ENCODE results near the gene SLC25A30.
"Not testable (repeated sequence)": the region's sequence is repeated elsewhere in the genome, so short reads cannot be mapped to it uniquely, and the experiment has no call there.

Gene SLC25A30

GRCh38 chr13:45391926-45392325 lies 26.2 kb downstream of the SLC25A30 start:
- no peak for DNase-seq (ENCODE audit: low read depth in 1 of 2, low spot score in 1 of 2)
- Histone ChIP-seq H3K27ac (replicated peaks) (no peak overlapping the region), H3K4me3 (replicated peaks; ENCODE audit: insufficient read depth, low read length) (no peak overlapping the region), H3K27me3 (ENCODE audit: insufficient read depth, poor library complexity, severe bottlenecking) (no peaks in the 10 kb centered on the region)
- TF ChIP-seq GABPA (IDR thresholded peaks at IDR 0.05; ENCODE audit: low read depth), result no peak

GRCh38 chr13:45391128-45391527 lies 27.0 kb downstream of the SLC25A30 start:
- not testable (repeated sequence) for DNase-seq (ENCODE audit: low read depth in 1 of 2, low spot score in 1 of 2); H3K27me3 ChIP-seq (ENCODE audit: insufficient read depth, poor library complexity, severe bottlenecking); H3K4me3 ChIP-seq (replicated peaks; ENCODE audit: insufficient read depth, low read length); H3K27ac ChIP-seq (replicated peaks)

GRCh38 chr13:45390348-45390747 lies 27.8 kb downstream of the SLC25A30 start:
- H3K27me3 ChIP-seq (ENCODE audit: insufficient read depth, poor library complexity, severe bottlenecking); H3K27ac ChIP-seq (replicated peaks); DNase-seq (ENCODE audit: low read depth in 1 of 2, low spot score in 1 of 2); H3K4me3 ChIP-seq (replicated peaks; ENCODE audit: insufficient read depth, low read length): not testable (repeated sequence)

GRCh38 chr13:45388664-45389063 lies 29.5 kb downstream of the SLC25A30 start:
- no peak overlapping the region for H3K27ac ChIP-seq (replicated peaks)
- no peak overlapping the region for H3K4me3 ChIP-seq (replicated peaks; ENCODE audit: insufficient read depth, low read length)
- DNase-seq (ENCODE audit: low read depth in 1 of 2, low spot score in 1 of 2), result no peak
- TF ChIP-seq REST (IDR thresholded peaks at IDR 0.05; ENCODE audit: insufficient replicate concordance, low read depth) (no peak), GABPA (IDR thresholded peaks at IDR 0.05; ENCODE audit: low read depth) (no peak), SPI1 (IDR thresholded peaks at IDR 0.05; ENCODE audit: borderline replicate concordance, low read depth) (no peak), POLR2AphosphoS5 (IDR thresholded peaks at IDR 0.05; ENCODE audit: low read depth) (no peak), CTCF (IDR thresholded peaks at IDR 0.05; ENCODE audit: insufficient read depth, low read length) (no peak)
- H3K27me3 ChIP-seq (ENCODE audit: insufficient read depth, poor library complexity, severe bottlenecking), result no peaks in the 10 kb centered on the region

- not testable (repeated sequence) for H3K4me3 ChIP-seq (replicated peaks; ENCODE audit: insufficient read depth, low read length); H3K27ac ChIP-seq (replicated peaks); H3K27me3 ChIP-seq (ENCODE audit: insufficient read depth, poor library complexity, severe bottlenecking)
- peak in 1 of 2 experiments; percentile 64 for DNase-seq (ENCODE audit: low read depth in 1 of 2, low spot score in 1 of 2)
- TF ChIP-seq SPI1 (IDR thresholded peaks at IDR 0.05; ENCODE audit: borderline replicate concordance, low read depth), result peak; percentile 45; the same call in 1 of the 2 replicates
These were observed 31.1 kb downstream of the SLC25A30 start for GRCh38 chr13:45386892-45387575.

GRCh38 chr13:45385907-45386553 lies 32.1 kb downstream of the SLC25A30 start:
- H3K27ac ChIP-seq (replicated peaks), result no peak overlapping the region
- TF ChIP-seq CTCF (IDR thresholded peaks at IDR 0.05; ENCODE audit: insufficient read depth, low read length) (no peak), REST (IDR thresholded peaks at IDR 0.05; ENCODE audit: insufficient replicate concordance, low read depth) (no peak), SPI1 (IDR thresholded peaks at IDR 0.05; ENCODE audit: borderline replicate concordance, low read depth) (no peak), GABPA (IDR thresholded peaks at IDR 0.05; ENCODE audit: low read depth) (no peak), POLR2AphosphoS5 (IDR thresholded peaks at IDR 0.05; ENCODE audit: low read depth) (no peak)
- no peak overlapping the region for H3K4me3 ChIP-seq (replicated peaks; ENCODE audit: insufficient read depth, low read length)
- no peaks in the 10 kb centered on the region for H3K27me3 ChIP-seq (ENCODE audit: insufficient read depth, poor library complexity, severe bottlenecking)
- DNase-seq (ENCODE audit: low read depth in 1 of 2, low spot score in 1 of 2), result peak in 1 of 2 experiments; percentile 19

All from HL-60 (cell line).